Neural cell (in vitro differentiated cells): ENCODE measurements around the gene RIF1. TPM values are rescaled to one million over a fixed set of nuclear protein-coding genes. Genes with fewer than 3 reads are reported as not detected.

Experiments used
- H2AFZ ChIP-seq: fragments of 200-600, 300-800 bp; sonication (generic), shearing (Covaris generic); 2 replicates; pipeline ENCODE4 v1.6.0; 2014; ENCODE audit warnings: low read depth, mild to moderate bottlenecking, antibody characterized with exemption, low read length, moderate library complexity
- H3F3A ChIP-seq: fragments of 200-600 bp; shearing (Covaris generic); 2 replicates; pipeline ENCODE4 v1.6.1; 2016; ENCODE audit warnings: mild to moderate bottlenecking, moderate library complexity, mixed read lengths, antibody characterized with exemption, low read length; ENCODE audit not compliant: insufficient read depth, poor library complexity, severe bottlenecking
- H3K27ac ChIP-seq: fragments of 200-600, 300-800 bp; sonication (generic), shearing (Covaris generic); 2 replicates; pipeline ENCODE4 v1.5.1; 2014; ENCODE audit warnings: mild to moderate bottlenecking, low read length, moderate library complexity
- H3K27me3 ChIP-seq: fragments of 300-800, 200-600 bp; sonication (generic), shearing (Covaris generic); 2 replicates; pipeline ENCODE4 v1.6.0; 2014; ENCODE audit warnings: mild to moderate bottlenecking, low read depth, low read length, moderate library complexity; ENCODE audit not compliant: insufficient read depth
- H3K36me3 ChIP-seq: fragments of 300-800, 200-600 bp; sonication (generic), shearing (Covaris generic); 2 replicates; pipeline ENCODE4 v1.5.1; 2014; ENCODE audit warnings: mild to moderate bottlenecking, antibody characterized with exemption, low read length, moderate library complexity; ENCODE audit not compliant: insufficient read depth
- H3K4me2 ChIP-seq: fragments of 300-800, 200-600 bp; sonication (generic), shearing (Covaris generic); 2 replicates; pipeline ENCODE4 v1.6.0; 2014; ENCODE audit warnings: mild to moderate bottlenecking, low read length
- H3K4me3 ChIP-seq: fragments of 300-800, 200-600 bp; sonication (generic), shearing (Covaris generic); 2 replicates; pipeline ENCODE4 v1.5.1; 2014; ENCODE audit warnings: mild to moderate bottlenecking, low read length, moderate library complexity
- H3K79me2 ChIP-seq: fragments of 200-600 bp; shearing (Covaris generic); replicated peaks from 2 replicates; pipeline ENCODE4 v1.6.0; 2014; ENCODE audit warnings: mild to moderate bottlenecking, low read length, moderate library complexity; ENCODE audit not compliant: insufficient read depth
- H3K9ac ChIP-seq: fragments of 300-800, 200-600 bp; sonication (generic), shearing (Covaris generic); 2 replicates; pipeline ENCODE4 v1.6.1; 2016; ENCODE audit warnings: mild to moderate bottlenecking, low read length, mixed read lengths
- H3K9me2 ChIP-seq: fragments of 200-600 bp; shearing (Covaris generic); 2 replicates; pipeline ENCODE4 v1.6.1; 2016; ENCODE audit warnings: mild to moderate bottlenecking, low read length, mixed read lengths; ENCODE audit not compliant: insufficient read depth
- H3K9me3 ChIP-seq: fragments of 200-600, 300-800 bp; sonication (generic), shearing (Covaris generic); 2 replicates; pipeline ENCODE4 v1.6.1; 2016; ENCODE audit warnings: mild to moderate bottlenecking, mixed run types, low read length, moderate library complexity, mixed read lengths
- H4K20me1 ChIP-seq: fragments of 200-600 bp; shearing (Covaris generic); 2 replicates; pipeline ENCODE4 v1.6.1; 2016; ENCODE audit warnings: mild to moderate bottlenecking, mixed run types; ENCODE audit not compliant: insufficient read depth
- EP300 ChIP-seq: fragments of 450-650 bp; conservative IDR thresholded peaks from 2 replicates; pipeline ENCODE4 v1.6.1; 2014; ENCODE audit warnings: antibody characterized with exemption, mild to moderate bottlenecking, moderate library complexity; ENCODE audit not compliant: poor library complexity, severe bottlenecking
- EZH2 ChIP-seq: fragments of 200-600, 300-800 bp; shearing (Covaris generic), sonication (generic); IDR thresholded peaks from 2 replicates; pipeline ENCODE4 v1.6.1; 2014; ENCODE audit warnings: antibody characterized with exemption, low read length, borderline replicate concordance, mild to moderate bottlenecking; ENCODE audit not compliant: insufficient read depth, poor library complexity, severe bottlenecking
- MXI1 ChIP-seq: fragments of 450-650 bp; conservative IDR thresholded peaks from 2 replicates; pipeline ENCODE4 v1.6.1; 2014; ENCODE audit warnings: antibody characterized with exemption, mild to moderate bottlenecking; ENCODE audit not compliant: poor library complexity, severe bottlenecking
- POLR2AphosphoS5 ChIP-seq: IDR thresholded peaks from 2 replicates; pipeline ENCODE4 v1.6.1; 2012
- RAD21 ChIP-seq: fragments of 450-650 bp; conservative IDR thresholded peaks from 2 replicates; pipeline ENCODE4 v1.6.1; 2014; ENCODE audit warnings: antibody characterized with exemption, mild to moderate bottlenecking, moderate library complexity
- SMC3 ChIP-seq: fragments of 450-650 bp; conservative IDR thresholded peaks from 2 replicates; pipeline ENCODE4 v1.6.1; 2014; ENCODE audit warnings: antibody characterized with exemption, mild to moderate bottlenecking, moderate library complexity; ENCODE audit not compliant: poor library complexity
- TAF1 ChIP-seq: IDR thresholded peaks from 2 replicates; pipeline ENCODE4 v1.6.1; 2012; ENCODE audit warnings: low read depth
- polyA plus RNA-seq: library from polyadenylated mRNA; depleted of rRNA; stranded (reverse); fragments of >200 nt; gene quantifications from 2 replicates; pipeline ENCODE4 v1.2.3, GENCODE V29; 2014
- small RNA-seq, 3 experiments: library from RNA; depleted of rRNA; stranded (forward); fragments of <200 nt; gene quantifications; one replicate each; pipeline ENCODE3, GENCODE V24; 2012
- TF ChIP-seq, protein P1 (sequence below): fragments of 450-650 bp; IDR thresholded peaks from 2 replicates; pipeline ENCODE4 v1.5.1; 2014; ENCODE audit warnings: antibody characterized with exemption, mild to moderate bottlenecking, moderate library complexity; ENCODE audit not compliant: poor library complexity, severe bottlenecking
- TF ChIP-seq, protein P2 (sequence below): IDR thresholded peaks from 2 replicates; pipeline ENCODE4 v1.6.1; 2012; ENCODE audit warnings: borderline replicate concordance

RIF1 gene
- polyA plus RNA-seq, 1 donor from 2014 or later, result 17.2 TPM

DNA sequence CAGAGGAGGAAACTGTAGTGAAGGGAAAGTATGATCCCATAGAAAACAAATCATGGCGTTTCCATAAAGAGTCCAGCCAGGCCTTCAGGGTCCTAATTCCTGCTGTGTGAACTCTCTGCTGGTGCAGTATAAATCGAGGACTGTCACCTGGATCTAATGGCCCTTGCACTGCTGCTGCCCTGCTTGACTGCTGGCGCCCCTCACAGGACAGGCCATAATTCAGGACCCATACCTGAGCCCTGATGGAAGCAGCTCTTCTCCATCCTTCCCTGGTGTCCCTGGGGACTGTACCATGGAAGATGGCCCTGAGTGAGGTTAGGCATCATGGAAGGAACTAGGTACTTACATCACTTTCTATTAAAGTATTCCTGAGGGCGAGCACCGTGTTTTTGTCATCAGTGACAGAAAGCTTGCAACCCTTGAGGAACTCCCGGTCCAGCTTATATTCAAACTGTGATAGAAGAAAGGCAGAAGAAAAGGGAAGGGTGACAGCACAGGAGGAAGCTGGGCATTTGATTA, 116.9 kb downstream of the RIF1 start:
- Histone ChIP-seq H4K20me1 (no peaks in the 10 kb centered on the region), H3K9me2 (no peaks in the 10 kb centered on the region), H3K27me3 (no peaks in the 10 kb centered on the region), H2AFZ (no peak overlapping the region), H3K79me2 (no peaks in the 10 kb centered on the region), H3K4me3 (no peak overlapping the region), H3K27ac (no peak overlapping the region), H3K9me3 (no peaks in the 10 kb centered on the region), H3F3A (no peaks in the 10 kb centered on the region), H3K9ac (no peak overlapping the region), H3K4me2 (no peak overlapping the region), H3K36me3 (no peaks in the 10 kb centered on the region)
- no peak for TF ChIP-seq RAD21
- no peak for TF ChIP-seq MXI1
- TF ChIP-seq EZH2, result no peak
- no peak for TF ChIP-seq TAF1
- no peak for TF ChIP-seq SMC3
- TF ChIP-seq, protein P1, sequence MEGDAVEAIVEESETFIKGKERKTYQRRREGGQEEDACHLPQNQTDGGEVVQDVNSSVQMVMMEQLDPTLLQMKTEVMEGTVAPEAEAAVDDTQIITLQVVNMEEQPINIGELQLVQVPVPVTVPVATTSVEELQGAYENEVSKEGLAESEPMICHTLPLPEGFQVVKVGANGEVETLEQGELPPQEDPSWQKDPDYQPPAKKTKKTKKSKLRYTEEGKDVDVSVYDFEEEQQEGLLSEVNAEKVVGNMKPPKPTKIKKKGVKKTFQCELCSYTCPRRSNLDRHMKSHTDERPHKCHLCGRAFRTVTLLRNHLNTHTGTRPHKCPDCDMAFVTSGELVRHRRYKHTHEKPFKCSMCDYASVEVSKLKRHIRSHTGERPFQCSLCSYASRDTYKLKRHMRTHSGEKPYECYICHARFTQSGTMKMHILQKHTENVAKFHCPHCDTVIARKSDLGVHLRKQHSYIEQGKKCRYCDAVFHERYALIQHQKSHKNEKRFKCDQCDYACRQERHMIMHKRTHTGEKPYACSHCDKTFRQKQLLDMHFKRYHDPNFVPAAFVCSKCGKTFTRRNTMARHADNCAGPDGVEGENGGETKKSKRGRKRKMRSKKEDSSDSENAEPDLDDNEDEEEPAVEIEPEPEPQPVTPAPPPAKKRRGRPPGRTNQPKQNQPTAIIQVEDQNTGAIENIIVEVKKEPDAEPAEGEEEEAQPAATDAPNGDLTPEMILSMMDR, result no peak
- TF ChIP-seq EP300, result no peak
- TF ChIP-seq POLR2AphosphoS5, result no peak
- TF ChIP-seq, protein P2, sequence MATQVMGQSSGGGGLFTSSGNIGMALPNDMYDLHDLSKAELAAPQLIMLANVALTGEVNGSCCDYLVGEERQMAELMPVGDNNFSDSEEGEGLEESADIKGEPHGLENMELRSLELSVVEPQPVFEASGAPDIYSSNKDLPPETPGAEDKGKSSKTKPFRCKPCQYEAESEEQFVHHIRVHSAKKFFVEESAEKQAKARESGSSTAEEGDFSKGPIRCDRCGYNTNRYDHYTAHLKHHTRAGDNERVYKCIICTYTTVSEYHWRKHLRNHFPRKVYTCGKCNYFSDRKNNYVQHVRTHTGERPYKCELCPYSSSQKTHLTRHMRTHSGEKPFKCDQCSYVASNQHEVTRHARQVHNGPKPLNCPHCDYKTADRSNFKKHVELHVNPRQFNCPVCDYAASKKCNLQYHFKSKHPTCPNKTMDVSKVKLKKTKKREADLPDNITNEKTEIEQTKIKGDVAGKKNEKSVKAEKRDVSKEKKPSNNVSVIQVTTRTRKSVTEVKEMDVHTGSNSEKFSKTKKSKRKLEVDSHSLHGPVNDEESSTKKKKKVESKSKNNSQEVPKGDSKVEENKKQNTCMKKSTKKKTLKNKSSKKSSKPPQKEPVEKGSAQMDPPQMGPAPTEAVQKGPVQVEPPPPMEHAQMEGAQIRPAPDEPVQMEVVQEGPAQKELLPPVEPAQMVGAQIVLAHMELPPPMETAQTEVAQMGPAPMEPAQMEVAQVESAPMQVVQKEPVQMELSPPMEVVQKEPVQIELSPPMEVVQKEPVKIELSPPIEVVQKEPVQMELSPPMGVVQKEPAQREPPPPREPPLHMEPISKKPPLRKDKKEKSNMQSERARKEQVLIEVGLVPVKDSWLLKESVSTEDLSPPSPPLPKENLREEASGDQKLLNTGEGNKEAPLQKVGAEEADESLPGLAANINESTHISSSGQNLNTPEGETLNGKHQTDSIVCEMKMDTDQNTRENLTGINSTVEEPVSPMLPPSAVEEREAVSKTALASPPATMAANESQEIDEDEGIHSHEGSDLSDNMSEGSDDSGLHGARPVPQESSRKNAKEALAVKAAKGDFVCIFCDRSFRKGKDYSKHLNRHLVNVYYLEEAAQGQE, result no peak

Small RNA genes lying within 50 kb of the gene (small RNA-seq; reads per million reads assigned to genes)
- gene MIR4773-1 (0 reads per million in 3 experiments), gene RN7SL124P (0 reads per million in 3 experiments)

Other genes starting within 250 kb of the RIF1 start
- not detected in 2 replicates for gene RBM43, start 148.0 kb upstream of the RIF1 start, polyA plus RNA-seq
- gene NMI, start 120.2 kb upstream of the RIF1 start, polyA plus RNA-seq, result not detected in 2 replicates
- gene TNFAIP6, start 52.3 kb upstream of the RIF1 start, polyA plus RNA-seq, result not detected in 2 replicates